Endothelial cell of umbilical vein (primary cell): Measurements from ENCODE around the gene TMEM174. TPM values are rescaled to one million over a fixed set of nuclear protein-coding genes. Genes with fewer than 3 reads are reported as not detected.

Experiments used
- BruUV-seq: library from RNA; stranded (reverse); fragments of 400-500 nt; replicated peaks from 2 replicates; lab custom pipeline; 2021; lab: Mats Ljungman, UMichigan
- CTCF ChIA-PET: fragments of 300-600, 350-600 bp; sonication (Branson Sonifier 250); formaldehyde crosslinking; loops from one replicate; lab custom pipeline; 2021; ENCODE audit warnings: antibody characterized with exemption, inconsistent platforms; lab: Charles Lee
- POLR2A ChIA-PET: fragments of 300-600, 350-600 bp; sonication (Branson Sonifier 250); formaldehyde crosslinking; loops from one replicate; lab custom pipeline; 2021; ENCODE audit warnings: antibody characterized with exemption, inconsistent platforms; lab: Charles Lee
- DNase-seq: peaks from one replicate; pipeline ENCODE4 v3.0.0-alpha.2; 2011; ENCODE audit warnings: low read depth, low spot score
- FAIRE-seq: peaks from 2 replicates; lab custom pipeline; 2011; peaks lifted over from hg19 to GRCh38; lab: Jason Lieb, UNC
- H2AFZ ChIP-seq: 2 replicates; pipeline ENCODE4 v1.6.0; 2012; ENCODE audit warnings: low read depth, low read length, control low read depth, inconsistent platforms
- H3K27ac ChIP-seq: 2 replicates; pipeline ENCODE4 v1.5.1; 2011; ENCODE audit warnings: low read depth, mild to moderate bottlenecking, control low read depth, low read length, moderate library complexity; ENCODE audit not compliant: insufficient read depth
- H3K27me3 ChIP-seq, 2 experiments: 2 replicates each; pipeline versions ENCODE4 v1.6.0 to v1.6.1; 2011; ENCODE audit warnings: low read length in 2 of 2, mixed read lengths in 1 of 2; ENCODE audit not compliant: control insufficient read depth in 2 of 2, insufficient read depth in 2 of 2
- H3K36me3 ChIP-seq, 2 experiments: 2 replicates in 1 of 2; 3 replicates in 1 of 2; pipeline ENCODE4 v1.5.1; 2011; ENCODE audit warnings: low read length in 2 of 2, mild to moderate bottlenecking in 1 of 2, moderate library complexity in 1 of 2; ENCODE audit not compliant: control insufficient read depth in 2 of 2, insufficient read depth in 2 of 2; ENCODE audit errors: extremely low read depth in 1 of 2
- H3K4me1 ChIP-seq: 3 replicates; pipeline ENCODE4 v1.5.1; 2011; ENCODE audit warnings: mild to moderate bottlenecking, low read length; ENCODE audit not compliant: control insufficient read depth, insufficient read depth; ENCODE audit errors: extremely low read depth
- H3K4me2 ChIP-seq: 2 replicates; pipeline ENCODE4 v1.6.1; 2011; ENCODE audit warnings: low read length, control low read depth, mixed read lengths; ENCODE audit not compliant: insufficient read depth
- H3K4me3 ChIP-seq, 3 experiments: fragments of 200-600 bp in 1 of 3; sonication (generic), shearing (Covaris generic) in 1 of 3; replicated peaks in 1 of 3; 2 replicates each; pipeline ENCODE4 v1.5.1; 2011 to 2016; ENCODE audit warnings: control low read depth in 3 of 3, low read length in 3 of 3, mild to moderate bottlenecking in 2 of 3, inconsistent platforms in 1 of 3, low read depth in 1 of 3, moderate library complexity in 1 of 3; ENCODE audit not compliant: insufficient read depth in 1 of 3
- H3K79me2 ChIP-seq: 2 replicates; pipeline ENCODE4 v1.6.0; 2012; ENCODE audit warnings: low read length, inconsistent platforms; ENCODE audit not compliant: control insufficient read depth, insufficient read depth
- H3K9ac ChIP-seq: replicated peaks from 2 replicates; pipeline ENCODE3; 2011; ENCODE audit warnings: low read length, control low read depth; ENCODE audit not compliant: insufficient read depth; ENCODE audit errors: extremely low read depth
- H3K9me1 ChIP-seq: replicated peaks from 3 replicates; pipeline ENCODE4 v1.6.0; 2011; ENCODE audit warnings: mild to moderate bottlenecking, low read length; ENCODE audit not compliant: control insufficient read depth, insufficient read depth; ENCODE audit errors: extremely low read depth
- H3K9me3 ChIP-seq: replicated peaks from 2 replicates; pipeline ENCODE4 v1.5.1; 2012; ENCODE audit warnings: low read length, inconsistent platforms; ENCODE audit not compliant: control insufficient read depth, insufficient read depth
- H4K20me1 ChIP-seq: replicated peaks from 2 replicates; pipeline ENCODE3; 2011; ENCODE audit warnings: mild to moderate bottlenecking, low read length; ENCODE audit not compliant: control insufficient read depth, insufficient read depth; ENCODE audit errors: extremely low read depth
- EZH2 ChIP-seq: IDR thresholded peaks from 2 replicates; pipeline ENCODE4 v1.6.1; 2012; ENCODE audit warnings: borderline replicate concordance, low read depth, mild to moderate bottlenecking, moderate library complexity, low read length, inconsistent platforms; ENCODE audit not compliant: severe bottlenecking
- JUN ChIP-seq: IDR thresholded peaks from 2 replicates; pipeline ENCODE4 v1.6.1; 2011; ENCODE audit warnings: borderline replicate concordance, low read depth; ENCODE audit not compliant: insufficient read length, insufficient read depth
- MYC ChIP-seq: IDR thresholded peaks from one replicate; pipeline ENCODE4 v1.6.1; 2011; ENCODE audit warnings: mild to moderate bottlenecking, low read depth, low read length
- dilution Hi-C: fragments of 300-500 bp; cut with MboI; formaldehyde crosslinking; loops from one replicate; pipeline ENCODE4 v1.15.0; 2019; ENCODE audit warnings: low sequenced_read_pairs; ENCODE audit not compliant: extremely low pct_ligation_motif_present
- intact Hi-C: fragments of 100-400 bp; cut with micrococcal nuclease; formaldehyde crosslinking; loops from one replicate; pipeline ENCODE4 v1.10.0; 2022
- polyA plus RNA-seq, 4 experiments: library from polyadenylated mRNA; depleted of rRNA in 3 of 4; stranded (reverse) in 3 of 4; unstranded in 1 of 4; fragments of >200 nt; gene quantifications; 2 replicates each; pipeline versions ENCODE4 v1.2.1 to v1.2.3, GENCODE V29; 2011 to 2012; ENCODE audit warnings: missing spikeins in 1 of 4
- total RNA-seq: library from RNA; stranded (reverse); gene quantifications from 2 replicates; pipeline ENCODE4 v1.2.3, GENCODE V29; 2021
- TF ChIP-seq, protein P1 (sequence below): IDR thresholded peaks from 2 replicates; pipeline ENCODE4 v1.6.1; 2011; ENCODE audit not compliant: insufficient read depth, insufficient read length
- TF ChIP-seq, protein P2 (sequence below), 2 donors: IDR thresholded peaks; 1 replicate in 1 of 2; 2 replicates in 1 of 2; pipeline ENCODE4 v1.5.1; 2011; ENCODE audit warnings: low read length in 2 of 2, mild to moderate bottlenecking in 2 of 2, moderate library complexity in 2 of 2, control low read depth in 1 of 2, inconsistent platforms in 1 of 2, low read depth in 1 of 2; ENCODE audit not compliant: insufficient read depth in 1 of 2; ENCODE audit errors: extremely low read depth in 1 of 2

Gene TMEM174
- total and polyA plus RNA-seq, 2 donors (not counting 3 experiments of a cell fraction or from before 2014, with no cell fraction given), result not detected

DNA sequence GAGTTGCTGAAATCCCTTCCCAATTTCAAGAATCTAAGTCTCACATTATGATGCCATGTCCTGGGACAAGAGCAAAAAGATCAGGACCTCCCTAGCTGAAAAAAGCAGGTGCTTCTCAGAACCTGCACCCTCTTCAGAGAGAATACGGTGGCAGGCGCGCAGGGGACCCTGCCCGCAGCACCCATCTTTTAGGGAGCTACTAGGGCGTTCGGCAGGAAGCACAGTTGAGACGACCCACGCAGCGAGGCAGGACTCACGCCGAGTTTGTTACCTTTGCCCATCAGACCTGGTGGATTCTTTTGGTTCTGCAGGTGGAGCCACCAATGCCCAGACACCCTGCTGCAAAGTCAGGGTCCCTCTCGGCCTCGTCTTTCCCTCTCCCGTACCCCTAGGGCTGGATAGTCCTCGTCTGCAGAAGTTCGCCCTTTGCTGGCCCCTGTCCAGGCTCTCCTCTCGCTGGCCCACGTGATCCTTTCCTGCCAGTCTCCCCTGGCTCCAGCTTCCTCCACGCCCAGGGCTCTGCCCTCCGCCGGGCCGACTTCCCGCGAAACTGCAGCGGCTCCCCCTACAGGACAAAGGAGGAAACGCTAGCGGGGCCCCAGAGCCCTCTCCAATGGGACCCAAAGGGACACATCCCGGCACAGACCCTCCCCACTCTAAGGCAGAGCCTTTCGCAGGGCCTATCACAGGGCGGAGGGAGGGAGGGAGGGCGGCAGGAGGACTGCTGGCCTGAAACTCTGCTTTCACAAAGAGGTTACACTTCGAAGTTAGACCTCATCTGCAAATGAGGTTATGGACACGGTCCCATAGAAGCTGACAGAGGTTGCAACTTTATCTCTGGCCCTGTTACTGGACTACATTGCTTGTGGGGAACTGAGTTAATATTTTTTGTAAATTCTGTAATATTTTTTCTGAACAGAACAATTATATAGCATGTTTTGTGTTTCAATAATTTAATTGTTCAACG is 28.8 kb downstream of the TMEM174 start:
- BruUV-seq, result no TSS peak
- FAIRE-seq (peak; percentile 76), DNase-seq (peak; percentile 60)
- Histone ChIP-seq H3K9me1 (no peaks in the 10 kb centered on the region), H3K27me3 (peaks cover 29 to 30% of the 10 kb centered on the region in 2 experiments), H3K4me3 (no peak overlapping the region), H3K9me3 (no peaks in the 10 kb centered on the region), H3K4me1 (no peaks in the 10 kb centered on the region), H3K27ac (no peak overlapping the region), H4K20me1 (no peaks in the 10 kb centered on the region), H2AFZ (peak overlapping the region; percentile 50), H3K4me2 (no peak overlapping the region), H3K79me2 (no peaks in the 10 kb centered on the region), H3K36me3 (no peaks in the 10 kb centered on the region), H3K9ac (no peak overlapping the region)
- dilution Hi-C loops, result no loop called here
- CTCF ChIA-PET, result interaction anchor here (0.5 to 4.8 kb wide), 59 partner anchors 9 to 285 kb away, joined by 3 to 59 read pairs (median 4); partner anchors contain the start of genes TMEM171 and TMEM174
- TF ChIP-seq, protein P1, sequence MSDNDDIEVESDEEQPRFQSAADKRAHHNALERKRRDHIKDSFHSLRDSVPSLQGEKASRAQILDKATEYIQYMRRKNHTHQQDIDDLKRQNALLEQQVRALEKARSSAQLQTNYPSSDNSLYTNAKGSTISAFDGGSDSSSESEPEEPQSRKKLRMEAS, result peak; percentile 74
- TF ChIP-seq, protein P2, sequence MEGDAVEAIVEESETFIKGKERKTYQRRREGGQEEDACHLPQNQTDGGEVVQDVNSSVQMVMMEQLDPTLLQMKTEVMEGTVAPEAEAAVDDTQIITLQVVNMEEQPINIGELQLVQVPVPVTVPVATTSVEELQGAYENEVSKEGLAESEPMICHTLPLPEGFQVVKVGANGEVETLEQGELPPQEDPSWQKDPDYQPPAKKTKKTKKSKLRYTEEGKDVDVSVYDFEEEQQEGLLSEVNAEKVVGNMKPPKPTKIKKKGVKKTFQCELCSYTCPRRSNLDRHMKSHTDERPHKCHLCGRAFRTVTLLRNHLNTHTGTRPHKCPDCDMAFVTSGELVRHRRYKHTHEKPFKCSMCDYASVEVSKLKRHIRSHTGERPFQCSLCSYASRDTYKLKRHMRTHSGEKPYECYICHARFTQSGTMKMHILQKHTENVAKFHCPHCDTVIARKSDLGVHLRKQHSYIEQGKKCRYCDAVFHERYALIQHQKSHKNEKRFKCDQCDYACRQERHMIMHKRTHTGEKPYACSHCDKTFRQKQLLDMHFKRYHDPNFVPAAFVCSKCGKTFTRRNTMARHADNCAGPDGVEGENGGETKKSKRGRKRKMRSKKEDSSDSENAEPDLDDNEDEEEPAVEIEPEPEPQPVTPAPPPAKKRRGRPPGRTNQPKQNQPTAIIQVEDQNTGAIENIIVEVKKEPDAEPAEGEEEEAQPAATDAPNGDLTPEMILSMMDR (IDR thresholded peaks at IDR 0.05; ENCODE audit: extremely low read depth in 1 of 2, insufficient read depth in 1 of 2, low read depth in 1 of 2, low read length in 2 of 2), result peak; percentile 78 to 91
- TF ChIP-seq JUN, result no peak
- TF ChIP-seq EZH2, result peak; percentile 35
- no peak for TF ChIP-seq MYC
- intact Hi-C loops, result loop anchor here (1.0 to 2.0 kb wide), 3 partner anchors 67 to 247 kb away; no protein-coding TSS in a partner anchor
- POLR2A ChIA-PET, result interaction anchor here (0.6 kb wide), 1 partner anchor 1319 kb away, joined by 4 read pairs; no protein-coding TSS in a partner anchor
